HCT116 (cell line): ENCODE measurements around the gene PDE6H. TPM values are rescaled to one million over a fixed set of nuclear protein-coding genes. Genes with fewer than 3 reads are reported as not detected.

Experiments used
- ATAC-seq: fragments of 200-7000 bp; cut with Tn5 transposase; 2 replicates; pipeline ENCODE4 v1.9.1; 2020; ENCODE audit warnings: mild to moderate bottlenecking, moderate library complexity
- BruUV-seq: library from RNA; stranded (reverse); fragments of 400-500 nt; replicated peaks from 2 replicates; lab custom pipeline; 2021; lab: Mats Ljungman, UMichigan
- CTCF ChIA-PET: fragments of 300-600 bp; sonication (Branson Sonifier 250); formaldehyde crosslinking; loops from one replicate; lab custom pipeline; 2021; ENCODE audit warnings: antibody characterized with exemption; lab: Charles Lee
- POLR2A ChIA-PET: fragments of 300-600, 350-600 bp; sonication (Branson Sonifier 250); formaldehyde crosslinking; loops from one replicate; lab custom pipeline; 2021; ENCODE audit warnings: antibody characterized with exemption; lab: Charles Lee
- RAD21 ChIA-PET, 2 experiments: fragments of 300-600 bp; sonication (Branson Sonifier 250); formaldehyde crosslinking; loops; one replicate each; lab custom pipeline; 2023; ENCODE audit warnings: low total read pairs in 2 of 2; ENCODE audit not compliant: uncharacterized antibody in 2 of 2, unreplicated experiment in 2 of 2, low non-redundant PET in 1 of 2; lab: Charles Lee
- DNase-seq: peaks from one replicate; pipeline ENCODE4 v3.0.0-alpha.2; 2010; ENCODE audit warnings: low read depth, low spot score
- H2AFZ ChIP-seq: fragments of 200-600 bp; shearing (Covaris generic), sonication (generic); 2 replicates; pipeline ENCODE4 v1.6.1; 2017; ENCODE audit warnings: low read depth, mixed run types, mixed read lengths, antibody characterized with exemption, low read length; ENCODE audit not compliant: poor library complexity, severe bottlenecking
- H3K27ac ChIP-seq: 2 replicates; pipeline ENCODE4 v1.5.1; 2012; ENCODE audit warnings: low read depth, low read length
- H3K27me3 ChIP-seq: fragments of 200-600 bp; sonication (generic); 2 replicates; pipeline ENCODE4 v1.6.1; 2016; ENCODE audit warnings: mixed run types, low read length, mixed read lengths; ENCODE audit not compliant: insufficient read depth
- H3K36me3 ChIP-seq, 2 experiments: fragments of 200-500 bp in 1 of 2; fragments of 200-600 bp in 1 of 2; sonication (Bioruptor generic) in 1 of 2; sonication (generic) in 1 of 2; 2 replicates each; pipeline versions ENCODE4 v1.5.1 to v1.6.1; 2014 to 2016; ENCODE audit warnings: low read length in 2 of 2, inconsistent platforms in 1 of 2, mixed read lengths in 1 of 2, mixed run types in 1 of 2; ENCODE audit not compliant: insufficient read depth in 2 of 2, control insufficient read depth in 1 of 2
- H3K4me1 ChIP-seq, 2 experiments: fragments of 200-600 bp in 1 of 2; sonication (generic) in 1 of 2; 2 replicates each; pipeline versions ENCODE4 v1.5.1 to v1.6.1; 2012 to 2017; ENCODE audit warnings: low read length in 2 of 2, inconsistent platforms in 1 of 2, mild to moderate bottlenecking in 1 of 2, mixed read lengths in 1 of 2, mixed run types in 1 of 2, moderate library complexity in 1 of 2; ENCODE audit not compliant: insufficient read depth in 2 of 2, control insufficient read depth in 1 of 2
- H3K4me2 ChIP-seq: fragments of 200-600 bp; sonication (generic); 2 replicates; pipeline ENCODE4 v1.6.1; 2017; ENCODE audit warnings: mixed run types, low read length, mixed read lengths
- H3K4me3 ChIP-seq, 2 experiments: fragments of 200-600 bp in 1 of 2; sonication (generic) in 1 of 2; replicated peaks in 1 of 2; 2 replicates each; pipeline ENCODE4 v1.5.1; 2011 to 2016; ENCODE audit warnings: low read length in 2 of 2, control low read depth in 1 of 2, low read depth in 1 of 2, mild to moderate bottlenecking in 1 of 2, mixed read lengths in 1 of 2, mixed run types in 1 of 2
- H3K79me2 ChIP-seq: fragments of 200-600 bp; sonication (generic); 2 replicates; pipeline ENCODE4 v1.6.1; 2017; ENCODE audit warnings: mild to moderate bottlenecking, mixed run types, low read length, moderate library complexity, mixed read lengths; ENCODE audit not compliant: insufficient read depth
- H3K9ac ChIP-seq: fragments of 200-600 bp; sonication (generic); 2 replicates; pipeline ENCODE4 v1.6.1; 2016; ENCODE audit warnings: low read length, mixed read lengths
- H3K9me2 ChIP-seq: fragments of 200-600 bp; sonication (generic), shearing (Covaris generic); 2 replicates; pipeline ENCODE4 v1.6.1; 2017; ENCODE audit warnings: mixed run types, mild to moderate bottlenecking, moderate library complexity; ENCODE audit not compliant: insufficient read depth
- H3K9me3 ChIP-seq, 2 experiments: fragments of 200-500 bp in 1 of 2; fragments of 200-600 bp in 1 of 2; sonication (Bioruptor generic) in 1 of 2; sonication (generic) in 1 of 2; 2 replicates each; pipeline ENCODE4 v1.6.1; 2014 to 2017; ENCODE audit warnings: low read length in 2 of 2, mixed read lengths in 2 of 2, inconsistent platforms in 1 of 2, low read depth in 1 of 2, mild to moderate bottlenecking in 1 of 2, mixed run types in 1 of 2, moderate library complexity in 1 of 2; ENCODE audit not compliant: control insufficient read depth in 1 of 2, insufficient read depth in 1 of 2
- H4K20me1 ChIP-seq: fragments of 200-600 bp; sonication (generic), shearing (Covaris generic); 2 replicates; pipeline ENCODE4 v1.6.1; 2017; ENCODE audit warnings: mixed run types, mild to moderate bottlenecking, moderate library complexity; ENCODE audit not compliant: insufficient read depth
- CBX3 ChIP-seq: IDR thresholded peaks from 2 replicates; pipeline ENCODE4 v1.6.1; 2012; ENCODE audit warnings: low read depth
- CEBPB ChIP-seq: IDR thresholded peaks from 2 replicates; pipeline ENCODE4 v1.6.1; 2012; ENCODE audit warnings: low read depth
- EGR1 ChIP-seq: IDR thresholded peaks from 2 replicates; pipeline ENCODE4 v1.6.1; 2012; ENCODE audit warnings: low read depth
- ELF1 ChIP-seq: IDR thresholded peaks from 2 replicates; pipeline ENCODE4 v1.6.1; 2012; ENCODE audit warnings: low read depth, borderline replicate concordance
- EZH2 ChIP-seq: fragments of 200-600 bp; sonication (generic); IDR thresholded peaks from 2 replicates; pipeline ENCODE4 v1.6.1; 2017; ENCODE audit warnings: antibody characterized with exemption, mixed run types
- EZH2phosphoT487 ChIP-seq: fragments of 200-600 bp; IDR thresholded peaks from 2 replicates; pipeline ENCODE4 v1.6.1; 2018; ENCODE audit warnings: antibody characterized with exemption, borderline replicate concordance
- FOSL1 ChIP-seq: IDR thresholded peaks from 2 replicates; pipeline ENCODE4 v1.6.1; 2012; ENCODE audit warnings: low read depth
- POLR2A ChIP-seq: IDR thresholded peaks from 2 replicates; pipeline ENCODE4 v1.7.0; 2011; ENCODE audit warnings: borderline replicate concordance; ENCODE audit not compliant: insufficient read depth, insufficient read length; ENCODE audit errors: extremely low read depth
- POLR2AphosphoS5 ChIP-seq: IDR thresholded peaks from 2 replicates; pipeline ENCODE4 v1.6.1; 2011; ENCODE audit warnings: mild to moderate bottlenecking, low read depth, low read length, moderate library complexity
- RAD21 ChIP-seq: IDR thresholded peaks from 2 replicates; pipeline ENCODE4 v1.6.1; 2012; ENCODE audit warnings: low read depth, mild to moderate bottlenecking
- SRF ChIP-seq: IDR thresholded peaks from 2 replicates; pipeline ENCODE4 v1.6.1; 2012; ENCODE audit warnings: low read depth
- TCF7L2 ChIP-seq: IDR thresholded peaks from 2 replicates; pipeline ENCODE4 v1.7.0; 2011; ENCODE audit warnings: borderline replicate concordance, inconsistent platforms; ENCODE audit not compliant: insufficient read depth, insufficient read length; ENCODE audit errors: extremely low read depth
- YY1 ChIP-seq: IDR thresholded peaks from 2 replicates; pipeline ENCODE4 v1.6.1; 2011; ENCODE audit warnings: low read length, low read depth, moderate library complexity, mild to moderate bottlenecking; ENCODE audit not compliant: insufficient replicate concordance; ENCODE audit errors: extremely low read depth
- ZFX ChIP-seq: fragments of 450-650 bp; IDR thresholded peaks from 2 replicates; pipeline ENCODE4 v1.6.1; 2017
- ZNF274 ChIP-seq: fragments of 200-500 bp; sonication (Bioruptor generic); IDR thresholded peaks from 2 replicates; pipeline ENCODE4 v1.6.1; 2014; ENCODE audit warnings: mild to moderate bottlenecking, low read depth, low read length, inconsistent platforms
- intact Hi-C: fragments of 100-400 bp; cut with micrococcal nuclease; formaldehyde crosslinking; loops from 2 replicates; pipeline ENCODE4 v1.10.0; 2022
- total RNA-seq: library from RNA; stranded (reverse); gene quantifications from one replicate; pipeline ENCODE4 v1.2.1, GENCODE V29; 2021; ENCODE audit not compliant: unreplicated experiment
- TF ChIP-seq, protein P1 (sequence below), 3 experiments: fragments of 200-600 bp in 1 of 3; sonication (generic) in 1 of 3; IDR thresholded peaks in 2 of 3; conservative IDR thresholded peaks in 1 of 3; 2 replicates each; pipeline ENCODE4 v1.5.1; 2012 to 2017; ENCODE audit warnings: low read depth in 2 of 3, low read length in 2 of 3, antibody characterized with exemption in 1 of 3, borderline replicate concordance in 1 of 3, control low read depth in 1 of 3, mild to moderate bottlenecking in 1 of 3, mixed read lengths in 1 of 3, mixed run types in 1 of 3, moderate library complexity in 1 of 3; ENCODE audit not compliant: insufficient read depth in 1 of 3
- TF ChIP-seq, protein P2 (sequence below): IDR thresholded peaks from 2 replicates; pipeline ENCODE4 v1.6.1; 2012
- TF ChIP-seq, protein P3 (sequence below): IDR thresholded peaks from 2 replicates; pipeline ENCODE4 v1.6.1; 2012; ENCODE audit warnings: low read depth

Gene PDE6H
- total RNA-seq, 1 experiment from 2014 or later: not detected

DNA sequence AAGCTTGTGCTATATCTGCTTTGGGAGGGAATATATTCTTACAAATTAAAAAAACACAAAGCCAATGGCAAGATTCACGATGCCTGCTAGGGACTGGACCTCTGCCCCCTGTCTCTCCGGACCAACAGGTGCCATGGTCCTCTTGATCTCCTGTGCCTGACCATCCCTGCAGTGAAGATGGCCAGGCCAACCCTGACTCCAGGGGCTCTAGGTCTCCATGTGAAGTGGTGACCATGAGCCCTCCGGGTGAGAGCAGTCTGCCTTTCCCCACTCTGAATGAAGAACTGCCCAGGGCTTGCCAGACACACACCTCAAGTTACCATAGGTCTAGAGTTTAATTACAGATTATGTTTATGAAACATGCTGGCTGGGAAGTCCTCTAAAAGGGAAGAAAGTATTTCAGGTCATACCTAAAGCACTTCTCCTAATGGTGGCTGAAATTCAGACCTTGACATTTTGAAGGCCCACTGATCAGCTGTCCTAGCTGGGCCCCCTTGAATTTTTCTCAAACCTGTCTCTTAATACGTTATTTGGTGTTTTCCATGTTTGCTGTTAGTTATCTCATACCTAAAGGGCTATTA lies 12.8 kb upstream of the PDE6H start:
- H3K79me2 ChIP-seq: no peaks in the 10 kb centered on the region
- CTCF ChIA-PET: no interaction called here
- H3K27me3 ChIP-seq: no peaks in the 10 kb centered on the region
- intact Hi-C loops: no loop called here
- POLR2A ChIA-PET: no interaction called here
- RAD21 ChIA-PET: no interaction called here
- TF ChIP-seq, protein P1, sequence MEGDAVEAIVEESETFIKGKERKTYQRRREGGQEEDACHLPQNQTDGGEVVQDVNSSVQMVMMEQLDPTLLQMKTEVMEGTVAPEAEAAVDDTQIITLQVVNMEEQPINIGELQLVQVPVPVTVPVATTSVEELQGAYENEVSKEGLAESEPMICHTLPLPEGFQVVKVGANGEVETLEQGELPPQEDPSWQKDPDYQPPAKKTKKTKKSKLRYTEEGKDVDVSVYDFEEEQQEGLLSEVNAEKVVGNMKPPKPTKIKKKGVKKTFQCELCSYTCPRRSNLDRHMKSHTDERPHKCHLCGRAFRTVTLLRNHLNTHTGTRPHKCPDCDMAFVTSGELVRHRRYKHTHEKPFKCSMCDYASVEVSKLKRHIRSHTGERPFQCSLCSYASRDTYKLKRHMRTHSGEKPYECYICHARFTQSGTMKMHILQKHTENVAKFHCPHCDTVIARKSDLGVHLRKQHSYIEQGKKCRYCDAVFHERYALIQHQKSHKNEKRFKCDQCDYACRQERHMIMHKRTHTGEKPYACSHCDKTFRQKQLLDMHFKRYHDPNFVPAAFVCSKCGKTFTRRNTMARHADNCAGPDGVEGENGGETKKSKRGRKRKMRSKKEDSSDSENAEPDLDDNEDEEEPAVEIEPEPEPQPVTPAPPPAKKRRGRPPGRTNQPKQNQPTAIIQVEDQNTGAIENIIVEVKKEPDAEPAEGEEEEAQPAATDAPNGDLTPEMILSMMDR (IDR thresholded peaks at IDR 0.05 in 2 of 3, conservative IDR thresholded peaks at IDR 0.05 in 1 of 3; ENCODE audit: borderline replicate concordance in 1 of 3, insufficient read depth in 1 of 3, low read depth in 2 of 3, low read length in 2 of 3): no peak
- TF ChIP-seq CEBPB: no peak
- TF ChIP-seq ELF1: no peak
- TF ChIP-seq EGR1: no peak
- no peak for TF ChIP-seq EZH2
- no peak for TF ChIP-seq RAD21
- no peak for TF ChIP-seq POLR2A
- TF ChIP-seq, protein P2, sequence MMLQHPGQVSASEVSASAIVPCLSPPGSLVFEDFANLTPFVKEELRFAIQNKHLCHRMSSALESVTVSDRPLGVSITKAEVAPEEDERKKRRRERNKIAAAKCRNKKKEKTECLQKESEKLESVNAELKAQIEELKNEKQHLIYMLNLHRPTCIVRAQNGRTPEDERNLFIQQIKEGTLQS: no peak
- no peak for TF ChIP-seq ZNF274
- TF ChIP-seq FOSL1: no peak
- TF ChIP-seq ZFX: no peak
- no peak for TF ChIP-seq SRF
- no peak for TF ChIP-seq YY1
- TF ChIP-seq TCF7L2: no peak
- TF ChIP-seq POLR2AphosphoS5: no peak
- no peak for TF ChIP-seq EZH2phosphoT487
- no peak for TF ChIP-seq CBX3
- TF ChIP-seq, protein P3, sequence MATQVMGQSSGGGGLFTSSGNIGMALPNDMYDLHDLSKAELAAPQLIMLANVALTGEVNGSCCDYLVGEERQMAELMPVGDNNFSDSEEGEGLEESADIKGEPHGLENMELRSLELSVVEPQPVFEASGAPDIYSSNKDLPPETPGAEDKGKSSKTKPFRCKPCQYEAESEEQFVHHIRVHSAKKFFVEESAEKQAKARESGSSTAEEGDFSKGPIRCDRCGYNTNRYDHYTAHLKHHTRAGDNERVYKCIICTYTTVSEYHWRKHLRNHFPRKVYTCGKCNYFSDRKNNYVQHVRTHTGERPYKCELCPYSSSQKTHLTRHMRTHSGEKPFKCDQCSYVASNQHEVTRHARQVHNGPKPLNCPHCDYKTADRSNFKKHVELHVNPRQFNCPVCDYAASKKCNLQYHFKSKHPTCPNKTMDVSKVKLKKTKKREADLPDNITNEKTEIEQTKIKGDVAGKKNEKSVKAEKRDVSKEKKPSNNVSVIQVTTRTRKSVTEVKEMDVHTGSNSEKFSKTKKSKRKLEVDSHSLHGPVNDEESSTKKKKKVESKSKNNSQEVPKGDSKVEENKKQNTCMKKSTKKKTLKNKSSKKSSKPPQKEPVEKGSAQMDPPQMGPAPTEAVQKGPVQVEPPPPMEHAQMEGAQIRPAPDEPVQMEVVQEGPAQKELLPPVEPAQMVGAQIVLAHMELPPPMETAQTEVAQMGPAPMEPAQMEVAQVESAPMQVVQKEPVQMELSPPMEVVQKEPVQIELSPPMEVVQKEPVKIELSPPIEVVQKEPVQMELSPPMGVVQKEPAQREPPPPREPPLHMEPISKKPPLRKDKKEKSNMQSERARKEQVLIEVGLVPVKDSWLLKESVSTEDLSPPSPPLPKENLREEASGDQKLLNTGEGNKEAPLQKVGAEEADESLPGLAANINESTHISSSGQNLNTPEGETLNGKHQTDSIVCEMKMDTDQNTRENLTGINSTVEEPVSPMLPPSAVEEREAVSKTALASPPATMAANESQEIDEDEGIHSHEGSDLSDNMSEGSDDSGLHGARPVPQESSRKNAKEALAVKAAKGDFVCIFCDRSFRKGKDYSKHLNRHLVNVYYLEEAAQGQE: no peak
- no peaks in the 10 kb centered on the region for H4K20me1 ChIP-seq
- no peaks in the 10 kb centered on the region for H3K36me3 ChIP-seq
- no peak overlapping the region for H3K4me2 ChIP-seq
- H3K27ac ChIP-seq: no peak overlapping the region
- no peaks in the 10 kb centered on the region for H3K9me3 ChIP-seq
- ATAC-seq: no peak
- H2AFZ ChIP-seq: no peak overlapping the region
- BruUV-seq: no TSS peak
- no peak for DNase-seq
- H3K4me1 ChIP-seq: peaks cover 0 to 7% of the 10 kb centered on the region in 2 experiments; a peak in 2 of 4 replicates
- no peak overlapping the region for H3K9ac ChIP-seq
- H3K4me3 ChIP-seq: no peak overlapping the region
- H3K9me2 ChIP-seq: no peaks in the 10 kb centered on the region
